T follicular helper cell (primary cell): ENCODE results near the gene TGFBR3L.
"Not testable (repeated sequence)": the region's sequence is repeated elsewhere in the genome, so short reads cannot be mapped to it uniquely, and the experiment has no call there.

Source experiments
- DNase-seq: peaks from one replicate; pipeline ENCODE4 v3.0.0-alpha.2; 2020; ENCODE audit warnings: low read depth

Gene TGFBR3L

DNA sequence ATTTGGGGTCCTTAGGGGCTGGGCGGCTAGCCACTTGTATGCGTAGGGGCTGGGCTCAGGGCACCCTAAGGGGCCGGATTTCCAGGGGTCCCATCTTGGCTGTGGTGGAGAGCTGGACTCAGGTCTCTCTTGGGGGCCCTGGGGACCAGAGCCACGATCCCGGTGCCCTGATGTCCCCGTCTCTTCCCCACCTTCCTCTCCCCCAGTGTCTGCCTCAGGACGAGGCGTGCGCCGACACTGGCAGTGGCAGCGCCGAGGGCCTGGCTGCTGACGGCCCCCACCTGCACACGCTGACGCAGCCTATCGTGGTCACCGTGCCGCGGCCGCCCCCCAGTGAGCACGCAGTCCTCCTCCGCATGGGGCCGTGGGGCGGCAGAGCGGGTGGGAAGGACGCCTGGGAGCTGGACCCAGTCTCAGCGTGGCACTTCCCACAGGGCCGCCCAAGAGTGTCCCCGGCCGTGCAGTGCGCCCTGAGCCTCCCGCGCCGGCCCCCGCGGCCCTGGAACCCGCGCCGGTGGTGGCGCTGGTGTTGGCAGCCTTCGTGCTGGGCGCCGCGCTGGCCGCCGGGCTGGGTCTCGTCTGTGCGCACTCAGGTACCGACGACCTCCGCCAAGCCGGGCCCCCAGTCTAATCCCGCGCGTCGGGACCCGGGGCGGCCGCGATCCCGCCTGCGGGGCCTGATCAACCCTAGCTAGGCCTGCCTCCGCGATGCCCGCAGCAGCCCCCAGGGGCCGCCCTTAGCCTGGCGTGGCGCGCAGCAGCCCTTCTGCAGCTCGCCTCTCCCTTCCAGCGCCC, 2.8 kb downstream of the TGFBR3L start:
- DNase-seq: peak; percentile 39

DNA sequence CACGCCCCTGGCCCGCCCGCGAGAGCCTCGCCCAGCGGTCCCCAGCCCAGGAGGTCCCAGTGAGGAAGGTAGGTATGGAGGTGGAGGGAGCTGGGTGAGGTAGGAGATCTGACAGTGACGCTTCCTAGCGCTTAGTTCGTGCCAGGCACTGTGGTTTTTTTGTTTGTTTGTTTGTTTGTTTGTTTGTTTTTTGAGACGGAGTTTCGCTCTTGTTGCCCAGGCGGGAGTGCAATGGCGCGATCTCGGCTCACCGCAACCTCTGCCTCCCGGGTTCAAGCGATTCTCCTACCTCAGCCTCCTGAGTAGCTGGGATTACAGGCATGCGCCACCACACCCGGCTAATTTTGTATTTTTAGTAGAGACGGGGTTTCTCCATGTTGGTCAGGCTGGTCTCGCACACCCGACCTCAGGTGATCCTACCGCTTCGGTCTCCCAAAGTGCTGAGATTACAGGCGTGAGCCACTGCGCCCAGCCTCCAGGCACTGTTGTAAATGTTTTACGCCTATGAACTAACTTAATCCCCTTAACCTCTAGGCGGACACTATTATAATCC, 3.5 kb downstream of the TGFBR3L start:
- DNase-seq: not testable (repeated sequence)

DNA sequence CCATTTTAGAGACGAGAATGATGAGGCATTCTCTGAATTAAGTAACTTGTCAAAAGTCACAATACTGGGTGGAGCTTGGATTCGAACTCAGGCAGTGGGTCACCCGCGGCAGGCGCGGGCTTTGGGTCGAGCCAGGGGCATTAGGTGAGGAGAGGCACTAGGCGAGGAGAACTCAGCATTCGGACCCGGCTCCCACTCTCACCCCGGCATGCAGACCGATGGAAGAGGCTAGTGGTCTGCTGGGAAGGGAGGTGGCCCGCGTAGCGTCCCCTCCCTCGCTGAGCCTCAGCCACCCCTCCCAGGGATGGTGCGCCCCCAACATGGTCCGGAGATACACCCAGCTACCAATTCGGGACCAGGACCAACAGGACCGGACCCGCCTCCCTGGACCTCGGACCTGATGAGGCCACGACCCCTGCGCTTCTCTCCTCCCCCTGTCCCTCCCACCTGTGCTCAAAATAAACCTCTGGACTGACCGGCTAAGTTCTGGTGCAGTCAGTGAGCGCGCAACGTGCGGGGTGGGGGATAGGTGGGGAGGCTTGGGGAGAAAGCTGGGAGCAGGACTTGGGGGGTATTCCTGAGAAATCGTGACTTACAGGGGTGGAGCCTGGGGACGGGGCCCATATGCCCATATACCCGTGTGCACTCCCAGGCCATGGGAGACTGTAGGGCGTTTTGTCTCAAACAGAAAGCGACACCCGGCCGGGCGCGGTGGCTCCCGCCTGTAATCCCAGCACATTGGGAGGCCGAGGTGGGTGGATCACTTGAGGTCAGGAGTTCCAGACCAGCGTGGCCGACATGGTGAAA, 4.2 kb downstream of the TGFBR3L start:
- no peak for DNase-seq

DNA sequence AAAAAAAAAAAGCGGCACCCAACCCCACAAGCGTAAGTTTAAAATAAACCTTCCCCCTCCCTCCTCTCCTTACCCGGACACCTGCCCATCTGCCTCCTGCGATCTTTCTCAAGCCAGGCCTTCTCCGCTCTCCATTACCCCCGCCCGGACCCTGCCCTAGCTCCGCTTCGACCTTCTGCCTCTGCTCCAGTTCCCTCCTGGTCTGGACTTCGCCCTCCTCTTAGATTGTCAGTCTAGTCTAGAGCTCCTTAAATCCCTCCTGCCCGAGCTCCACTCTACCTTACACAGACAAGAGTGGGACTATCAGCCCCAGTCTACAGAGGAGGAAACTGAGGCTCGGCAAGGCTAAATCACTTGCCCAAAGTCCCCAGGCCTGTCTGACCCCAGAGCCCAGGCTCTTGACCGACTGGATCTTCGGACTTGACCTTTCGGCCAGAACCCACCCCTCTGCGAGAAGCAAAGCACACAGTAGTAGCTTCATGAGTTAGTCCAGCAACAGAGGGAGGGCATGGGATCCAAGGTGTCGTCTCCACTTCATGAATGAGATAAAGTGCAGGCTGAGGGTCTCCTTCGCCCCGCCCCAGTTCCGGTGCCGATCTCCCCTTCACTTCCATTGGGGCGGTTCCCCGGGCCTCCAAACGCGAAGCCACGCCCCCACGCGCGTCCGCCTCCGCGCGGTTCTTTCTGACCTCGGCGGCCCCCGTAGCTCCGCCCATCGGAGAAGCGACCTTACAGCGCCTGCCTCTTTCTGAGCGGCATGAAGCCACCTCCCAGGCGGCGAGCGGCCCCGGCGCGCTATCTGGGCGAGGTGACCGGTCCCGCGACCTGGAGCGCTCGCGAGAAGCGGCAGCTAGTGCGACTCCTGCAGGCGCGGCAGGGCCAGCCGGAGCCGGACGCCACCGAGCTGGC, 5.2 kb downstream of the TGFBR3L start, which contains the start of gene SNAPC2:
Gene SNAPC2, plus strand, starts transcription at position 729 of the 909 bp plus-strand sequence. Its CDS starts 29 bp downstream, at position 758.
- DNase-seq: peak; percentile 94

DNA sequence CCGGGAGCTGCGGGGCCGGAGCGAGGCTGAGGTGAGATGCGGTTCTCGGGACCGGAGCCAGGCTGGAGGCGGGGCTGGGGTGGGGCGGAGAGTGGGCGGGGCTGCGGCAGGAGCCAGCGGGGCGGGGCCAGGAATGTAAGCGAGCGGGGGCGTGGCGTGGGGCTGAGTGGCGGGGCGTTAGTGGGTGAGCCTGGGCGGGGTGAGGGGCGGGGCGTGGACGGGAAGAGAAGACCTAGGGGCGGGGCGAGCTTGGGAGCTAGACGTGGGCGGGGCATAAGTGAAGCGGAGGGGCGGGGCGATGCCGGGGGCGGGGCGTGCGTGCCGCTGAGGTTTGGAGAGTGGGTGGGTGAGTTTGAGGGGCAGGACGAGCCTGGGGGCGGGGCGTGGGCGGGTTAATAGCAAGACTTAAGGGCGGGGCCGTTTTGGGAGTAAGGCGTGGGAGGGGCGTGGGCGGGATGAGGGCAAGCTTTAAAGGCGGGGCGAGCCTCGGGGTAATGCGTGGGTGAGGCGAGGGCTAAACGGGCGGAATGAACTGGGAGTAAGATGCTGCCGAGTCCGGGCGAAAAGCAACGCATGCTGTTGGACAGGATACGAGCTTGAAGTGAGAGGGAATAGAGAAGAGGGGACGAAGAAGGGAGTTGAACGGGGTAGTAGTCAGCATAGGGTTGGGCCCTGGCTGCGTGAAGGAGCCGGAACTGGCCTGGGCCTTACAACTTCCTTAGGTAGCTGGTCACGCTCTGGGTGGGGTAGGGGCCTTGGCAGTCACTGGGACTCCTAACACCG, 6.1 kb downstream of the TGFBR3L start:
- peak; percentile 100 for DNase-seq

DNA sequence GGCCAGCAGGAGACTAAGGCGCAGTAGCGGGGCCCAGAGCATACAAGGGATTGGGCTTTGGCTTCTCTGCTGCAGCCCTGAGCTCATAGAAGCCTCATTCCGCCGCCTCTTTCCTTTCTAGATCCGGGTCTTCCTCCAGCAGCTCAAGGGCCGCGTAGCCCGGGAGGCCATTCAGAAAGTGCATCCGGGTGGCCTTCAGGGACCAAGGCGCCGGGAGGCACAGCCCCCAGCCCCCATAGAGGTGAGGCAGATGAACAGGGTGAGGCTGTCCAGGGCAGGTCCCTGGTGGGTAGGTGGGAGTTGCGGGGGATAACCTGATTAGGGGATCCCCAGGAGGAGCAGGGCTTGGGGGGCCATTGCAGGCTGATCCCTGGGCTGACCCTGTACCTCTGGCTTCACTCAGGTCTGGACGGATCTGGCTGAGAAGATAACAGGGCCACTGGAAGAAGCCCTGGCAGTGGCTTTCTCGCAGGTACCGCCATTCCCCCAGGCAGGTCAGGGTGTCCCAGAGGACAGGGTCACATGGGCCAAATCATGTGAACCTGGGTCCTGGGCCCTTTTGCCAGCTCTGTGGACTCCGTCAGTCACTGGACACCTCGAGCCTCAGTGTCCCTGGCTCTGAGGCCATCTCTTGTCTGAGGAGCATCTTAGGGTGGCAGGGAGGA, 6.8 kb downstream of the TGFBR3L start:
- no peak for DNase-seq

DNA sequence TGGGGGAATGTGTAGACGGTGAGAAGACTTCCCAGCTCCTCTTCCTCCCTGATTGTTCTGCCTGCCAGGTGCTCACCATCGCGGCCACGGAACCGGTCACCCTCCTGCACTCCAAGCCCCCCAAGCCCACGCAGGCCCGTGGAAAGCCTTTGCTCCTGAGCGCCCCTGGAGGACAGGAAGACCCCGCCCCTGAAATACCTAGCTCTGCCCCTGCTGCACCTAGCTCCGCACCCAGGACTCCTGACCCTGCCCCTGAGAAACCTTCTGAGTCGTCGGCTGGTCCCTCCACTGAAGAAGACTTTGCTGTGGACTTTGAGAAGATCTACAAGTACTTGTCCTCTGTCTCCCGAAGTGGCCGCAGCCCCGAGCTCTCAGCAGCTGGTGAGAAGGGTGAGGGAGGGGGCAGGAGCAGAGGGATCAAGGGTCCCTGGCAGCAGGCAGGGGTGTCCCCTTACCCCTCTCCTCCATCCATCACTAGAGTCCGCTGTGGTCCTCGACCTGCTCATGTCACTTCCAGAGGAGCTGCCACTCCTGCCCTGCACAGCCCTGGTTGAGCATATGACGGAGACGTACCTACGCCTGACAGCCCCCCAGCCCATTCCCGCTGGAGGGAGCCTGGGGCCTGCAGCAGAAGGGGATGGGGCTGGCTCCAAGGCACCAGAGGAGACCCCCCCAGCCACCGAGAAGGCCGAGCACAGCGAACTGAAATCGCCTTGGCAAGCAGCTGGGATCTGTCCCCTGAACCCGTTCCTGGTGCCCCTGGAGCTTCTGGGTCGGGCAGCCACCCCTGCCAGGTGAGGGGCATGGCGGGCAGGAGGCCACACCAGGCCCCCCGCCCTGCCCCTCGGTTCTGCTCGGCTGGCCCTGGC, 7.6 kb downstream of the TGFBR3L start:
- DNase-seq: no peak

DNA sequence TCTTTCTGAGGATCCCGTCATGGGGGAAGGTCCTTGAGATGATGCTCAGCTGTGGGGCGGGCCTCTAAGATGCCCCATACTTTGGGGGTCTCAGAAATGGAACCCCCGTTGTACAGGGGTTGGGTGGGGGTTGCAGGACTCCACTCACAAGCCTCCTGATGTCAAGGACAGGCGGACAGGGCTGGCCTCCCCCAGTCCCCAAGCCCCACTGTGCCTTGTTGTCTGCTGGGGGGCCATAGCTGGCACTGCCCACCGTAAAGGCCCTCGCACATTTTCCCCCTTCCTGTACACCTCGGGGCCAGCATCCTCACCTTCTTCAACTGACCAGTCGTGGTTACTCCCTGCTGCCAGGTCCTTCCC, 8.2 kb downstream of the TGFBR3L start:
- DNase-seq: no peak

DNA sequence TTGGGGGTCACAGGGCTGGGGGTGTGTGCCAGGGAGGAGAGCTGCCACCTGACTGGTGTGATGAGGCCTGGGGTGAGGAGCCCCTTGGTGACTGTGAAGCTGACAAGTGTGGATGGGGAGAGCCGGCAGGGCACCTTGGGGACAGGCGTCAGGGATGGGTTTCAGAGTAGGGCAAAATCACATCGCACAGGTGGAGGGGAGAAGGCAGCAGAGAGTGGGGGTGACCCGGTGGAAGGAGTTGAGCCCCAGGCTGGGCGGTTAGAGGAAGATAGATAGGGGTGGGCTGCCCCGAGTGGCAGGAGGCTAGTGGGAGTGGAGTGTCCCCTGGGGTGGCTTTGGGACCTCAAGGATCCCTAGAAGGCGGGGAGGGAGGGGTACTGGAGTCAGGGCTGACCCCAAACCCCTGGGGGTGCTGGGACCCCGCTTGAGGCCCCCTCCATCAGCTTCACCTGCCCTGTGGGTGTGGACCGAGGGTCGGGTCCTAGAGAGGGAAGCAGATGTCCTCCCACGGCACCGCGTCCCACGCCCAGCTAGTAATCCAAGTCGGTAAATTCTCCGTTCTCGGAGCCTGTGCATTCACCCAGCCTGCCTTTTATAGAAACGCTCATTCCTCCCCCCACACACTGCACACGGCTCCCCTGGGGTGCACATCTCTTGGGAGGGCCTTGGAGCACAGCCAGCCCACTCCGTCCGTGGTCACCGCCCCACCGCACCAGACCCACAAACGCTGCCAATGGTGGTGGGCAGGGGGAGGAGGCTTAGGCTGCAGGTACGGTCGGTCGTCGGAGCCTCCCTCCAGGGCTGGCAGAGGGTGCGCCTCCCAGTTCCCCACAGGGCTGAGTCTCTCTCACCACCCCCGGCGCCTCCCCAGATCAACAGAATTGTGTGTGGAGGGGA, 8.9 kb downstream of the TGFBR3L start:
- no peak for DNase-seq

DNA sequence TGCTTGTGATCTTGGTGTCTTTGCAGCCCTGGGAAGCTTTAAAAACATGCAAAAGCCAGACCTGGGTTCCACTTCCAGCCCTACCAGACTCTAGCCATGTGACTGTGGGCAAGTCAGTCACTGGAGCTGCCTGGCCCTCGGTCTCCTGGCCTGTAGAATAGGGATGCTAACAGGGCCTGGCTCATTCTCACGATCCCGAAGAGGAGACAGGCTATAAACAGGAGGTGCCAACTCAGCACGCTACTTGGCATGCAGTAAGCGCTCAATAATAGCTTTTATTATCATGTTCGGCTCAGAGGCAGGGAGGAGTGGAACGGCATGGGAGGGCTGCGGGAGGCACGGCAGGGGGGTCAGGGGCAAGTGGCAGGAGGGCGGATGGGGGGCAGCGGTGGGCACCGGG, 9.6 kb downstream of the TGFBR3L start:
- no peak for DNase-seq

DNA sequence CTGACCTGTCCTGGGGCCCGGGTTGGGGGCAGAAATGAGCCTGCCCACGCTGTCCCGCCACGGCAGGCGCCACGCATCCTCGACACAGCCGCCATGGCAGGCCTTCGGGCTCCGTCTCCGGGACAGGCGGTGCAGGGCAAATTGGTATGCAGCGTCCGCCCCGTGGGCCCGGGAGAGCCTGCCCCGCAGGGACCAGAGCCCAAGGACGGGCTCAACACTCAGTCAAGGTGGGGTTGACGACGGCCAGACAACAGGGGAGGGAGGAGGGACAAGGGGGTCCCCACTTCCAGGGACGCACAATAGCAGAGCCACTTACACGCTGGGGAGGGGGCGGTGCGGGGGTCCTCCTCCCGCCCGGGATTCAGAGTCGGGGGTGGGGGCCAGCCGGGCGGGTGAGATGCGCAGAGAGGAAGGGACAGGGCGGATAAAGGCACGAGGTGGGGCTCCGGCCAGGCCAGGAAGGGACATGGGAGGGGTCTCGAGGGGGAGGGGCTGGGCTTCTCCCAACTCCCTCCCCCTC, 10.1 kb downstream of the TGFBR3L start:
- DNase-seq: no peak

DNA sequence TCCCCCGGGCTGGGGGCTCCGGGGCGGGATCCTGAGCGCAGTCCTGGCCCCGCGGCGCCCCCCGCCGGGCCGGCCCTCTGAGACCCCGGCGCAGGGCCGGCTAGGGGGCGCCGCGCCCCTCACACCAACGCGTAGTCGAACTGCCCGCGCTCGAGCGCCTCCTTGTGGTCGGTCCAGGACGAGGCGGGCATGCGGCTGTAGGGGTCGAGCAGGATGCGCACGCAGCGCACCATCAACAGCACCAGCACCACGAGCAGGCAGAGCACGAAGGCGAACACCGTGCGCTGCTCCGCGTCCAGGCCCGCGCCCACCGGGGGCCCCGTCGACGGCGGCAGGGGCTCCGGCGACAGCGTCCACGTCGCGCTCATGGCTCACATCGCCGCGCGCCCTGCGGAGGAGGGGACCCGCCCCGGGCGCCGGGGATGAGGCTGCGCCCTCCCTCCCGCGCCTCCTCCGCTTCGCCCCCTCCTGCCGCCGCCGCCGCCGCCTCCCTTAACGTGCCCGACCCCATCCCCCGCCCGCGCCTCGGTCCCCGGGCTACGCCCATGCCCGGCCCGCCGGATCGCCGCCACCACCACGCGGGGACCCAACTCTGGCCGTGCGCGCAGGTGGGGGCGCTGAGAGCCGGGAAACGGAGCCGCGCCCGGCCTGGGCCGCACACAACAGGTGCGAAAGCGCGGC, 10.7 kb downstream of the TGFBR3L start:
- peak; percentile 68 for DNase-seq

DNA sequence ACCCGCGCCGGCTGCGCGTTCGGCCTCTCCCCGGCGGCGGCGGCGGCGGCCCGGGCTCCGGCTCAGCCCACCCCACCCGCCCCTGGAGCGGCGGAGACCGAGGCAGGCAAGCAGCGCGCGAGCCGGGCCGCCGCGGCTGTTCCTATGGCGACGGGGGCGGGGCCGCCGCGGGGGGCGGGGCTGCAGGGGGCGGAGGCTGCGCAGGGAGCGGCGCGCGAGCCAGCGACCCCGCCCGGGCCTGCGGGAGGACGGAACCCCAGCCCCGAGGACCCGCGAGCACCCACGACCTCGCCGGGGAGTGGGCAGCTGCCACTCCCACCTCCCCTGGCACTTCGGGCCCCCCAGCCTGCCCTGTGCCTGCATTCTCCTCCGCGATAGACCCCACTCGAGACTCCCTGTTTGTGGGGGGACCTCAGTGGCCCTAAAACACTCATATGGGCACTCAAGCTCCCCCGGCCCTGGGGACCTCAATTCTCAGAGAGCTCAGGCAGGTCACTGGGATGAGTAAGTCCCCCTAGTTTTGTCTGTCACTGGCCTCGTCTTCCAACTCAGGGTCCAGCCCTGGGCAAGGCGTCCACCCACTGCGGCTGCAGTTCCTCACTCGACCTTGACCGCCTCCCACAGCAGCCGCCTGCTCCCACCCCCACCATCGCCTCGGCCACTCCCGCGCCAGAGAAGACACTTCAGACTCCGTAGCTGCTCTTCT, 11.5 kb downstream of the TGFBR3L start, which contains the start of gene CTXN1:
Gene CTXN1, minus strand, starts transcription at position 115 of the 706 bp plus-strand sequence. CDS start 597 bp downstream, outside the sequence.
- DNase-seq: peak; percentile 76

DNA sequence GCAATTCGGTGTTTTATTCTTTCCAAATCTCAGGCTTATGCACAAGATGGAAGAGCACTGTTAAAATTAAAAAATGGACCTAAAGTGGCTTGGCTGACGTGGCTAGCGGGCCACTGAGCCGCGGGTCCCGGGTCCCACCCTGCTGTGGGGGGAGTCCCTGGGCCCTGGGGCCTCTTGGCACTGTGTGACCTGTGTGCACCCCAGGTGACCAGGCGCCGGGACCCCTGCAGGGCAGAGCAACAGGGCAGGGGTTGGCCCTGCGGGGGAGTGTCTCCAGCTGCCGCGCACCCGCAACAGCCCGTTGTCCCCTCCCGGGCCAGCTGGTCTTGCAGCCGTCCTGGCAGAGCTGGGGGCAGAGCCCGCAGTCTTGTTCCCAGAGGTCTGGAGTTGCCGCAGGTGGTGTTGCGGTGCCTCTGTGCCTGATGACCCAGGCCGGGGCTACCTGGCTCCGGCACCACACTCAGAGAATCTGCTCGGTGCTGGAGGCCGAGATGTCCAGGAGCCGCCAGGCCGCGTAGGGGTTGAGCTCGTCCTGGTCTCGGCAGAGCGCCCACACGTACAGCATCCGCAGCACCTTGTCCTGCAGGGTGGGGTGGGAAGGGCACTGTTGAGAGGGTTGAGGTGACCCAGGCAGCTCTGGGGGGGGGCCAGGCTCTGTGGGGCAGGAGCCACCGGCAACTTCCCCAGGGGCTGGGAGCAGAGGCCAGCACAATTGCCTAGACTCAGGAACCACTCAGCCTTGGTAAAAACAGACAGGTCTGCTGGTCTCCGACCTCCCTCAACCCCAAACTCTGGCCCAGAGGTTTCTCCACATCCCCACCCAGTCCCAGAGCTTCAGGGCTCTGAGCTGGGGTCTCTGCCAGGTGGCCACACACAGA, 12.3 kb downstream of the TGFBR3L start:
- no peak for DNase-seq

DNA sequence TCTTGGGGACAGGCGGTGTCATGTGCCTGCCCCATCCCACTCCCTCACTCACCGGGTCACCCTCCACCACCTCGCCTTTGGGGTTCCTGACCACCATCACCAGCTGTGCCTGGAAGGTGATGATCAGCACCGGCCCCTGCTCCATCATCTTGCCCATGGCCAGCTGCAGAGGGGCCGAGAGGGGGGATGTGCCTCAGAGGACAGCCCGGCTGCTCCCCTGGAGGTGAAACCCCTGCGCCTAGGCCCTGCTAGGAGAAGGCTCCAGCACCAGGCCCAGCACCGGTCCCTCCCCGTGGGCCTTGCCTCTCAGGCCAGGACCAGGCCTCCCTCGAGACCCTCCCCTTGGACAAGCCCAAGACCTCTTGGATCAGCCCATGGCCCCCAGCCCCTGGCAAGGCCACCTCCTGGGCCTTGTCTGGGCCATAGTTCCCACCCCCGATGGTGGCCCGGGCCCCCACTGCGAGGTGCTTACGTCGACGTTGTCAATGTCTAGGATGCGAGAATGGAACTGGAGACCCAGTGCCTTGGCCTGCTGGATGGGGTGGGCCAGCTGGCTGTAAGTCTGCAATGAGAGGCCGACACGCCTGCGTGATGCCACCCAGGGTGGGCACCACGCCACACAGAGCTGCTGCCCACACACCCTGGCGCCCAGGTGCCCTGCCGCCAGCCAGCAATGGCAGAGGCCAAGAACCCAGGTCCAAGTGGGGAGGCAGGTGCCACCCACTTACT, 13.1 kb downstream of the TGFBR3L start:
- no peak for DNase-seq
